NT2/D1 (cell line): ENCODE measurements around the gene OR51B2.

ENCODE experiments used
- DNase-seq: peaks from one replicate; pipeline ENCODE4 v3.0.0-alpha.2; 2011; ENCODE audit warnings: low read depth, low spot score
- H3K27me3 ChIP-seq: 2 replicates; pipeline ENCODE4 v1.6.0; 2011; ENCODE audit warnings: mild to moderate bottlenecking; ENCODE audit not compliant: insufficient read length, insufficient read depth
- H3K36me3 ChIP-seq: 2 replicates; pipeline ENCODE4 v1.6.1; 2011; ENCODE audit warnings: mild to moderate bottlenecking, low read length, mixed read lengths; ENCODE audit not compliant: insufficient read depth, insufficient read length
- H3K4me1 ChIP-seq: 2 replicates; pipeline ENCODE4 v1.5.1; 2011; ENCODE audit not compliant: insufficient read depth, insufficient read length
- H3K4me3 ChIP-seq: 2 replicates; pipeline ENCODE4 v1.5.1; 2011; ENCODE audit warnings: low read depth; ENCODE audit not compliant: insufficient read length
- H3K9ac ChIP-seq: 2 replicates; pipeline ENCODE4 v1.6.0; 2011; ENCODE audit warnings: low read depth; ENCODE audit not compliant: insufficient read length
- H3K9me3 ChIP-seq: 2 replicates; pipeline ENCODE4 v1.5.1; 2011; ENCODE audit warnings: mild to moderate bottlenecking, low read length; ENCODE audit not compliant: insufficient read depth
- SUZ12 ChIP-seq: IDR thresholded peaks from 2 replicates; pipeline ENCODE4 v1.6.1; 2011; ENCODE audit not compliant: insufficient read length, insufficient read depth; ENCODE audit errors: extremely low read depth
- YY1 ChIP-seq: IDR thresholded peaks from 2 replicates; pipeline ENCODE4 v1.6.1; 2011; ENCODE audit not compliant: insufficient read length, insufficient read depth
- ZNF274 ChIP-seq: IDR thresholded peaks from 2 replicates; pipeline ENCODE4 v1.6.1; 2011; ENCODE audit warnings: mild to moderate bottlenecking, low read depth, low read length

OR51B2 gene

DNA sequence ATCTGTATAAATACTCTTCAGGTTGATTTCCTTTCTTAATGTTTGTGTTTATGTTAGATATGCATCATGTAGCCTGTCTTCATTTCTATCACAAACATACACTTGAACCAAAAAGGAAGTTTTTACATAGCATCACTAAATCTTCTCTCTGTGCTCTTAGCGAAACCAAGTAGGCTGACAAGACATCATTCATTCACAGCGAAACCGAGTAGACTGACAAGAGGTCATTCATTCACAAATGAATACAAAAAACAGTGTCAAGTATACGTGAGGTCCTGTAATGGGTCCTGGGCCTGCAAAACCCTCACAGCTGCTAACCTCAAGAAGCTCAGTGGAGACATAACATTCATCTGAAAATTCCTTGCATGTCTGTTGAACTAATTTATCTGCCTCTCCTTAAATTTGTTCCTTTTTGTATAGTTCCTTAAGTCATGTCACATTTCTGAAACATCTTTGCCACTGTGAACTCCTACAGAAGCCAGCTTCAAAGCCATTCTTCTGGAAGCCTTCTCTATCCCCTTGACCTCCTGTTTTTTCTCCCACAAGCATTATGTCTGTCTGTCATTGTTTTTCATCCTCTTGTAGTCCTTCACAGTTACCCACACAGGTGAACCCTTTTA is 44.5 kb downstream of the OR51B2 start:
- no peaks in the 10 kb centered on the region; the same call in 1 of the 2 replicates for H3K9me3 ChIP-seq
- TF ChIP-seq YY1 (no peak), SUZ12 (no peak), ZNF274 (no peak)

DNA sequence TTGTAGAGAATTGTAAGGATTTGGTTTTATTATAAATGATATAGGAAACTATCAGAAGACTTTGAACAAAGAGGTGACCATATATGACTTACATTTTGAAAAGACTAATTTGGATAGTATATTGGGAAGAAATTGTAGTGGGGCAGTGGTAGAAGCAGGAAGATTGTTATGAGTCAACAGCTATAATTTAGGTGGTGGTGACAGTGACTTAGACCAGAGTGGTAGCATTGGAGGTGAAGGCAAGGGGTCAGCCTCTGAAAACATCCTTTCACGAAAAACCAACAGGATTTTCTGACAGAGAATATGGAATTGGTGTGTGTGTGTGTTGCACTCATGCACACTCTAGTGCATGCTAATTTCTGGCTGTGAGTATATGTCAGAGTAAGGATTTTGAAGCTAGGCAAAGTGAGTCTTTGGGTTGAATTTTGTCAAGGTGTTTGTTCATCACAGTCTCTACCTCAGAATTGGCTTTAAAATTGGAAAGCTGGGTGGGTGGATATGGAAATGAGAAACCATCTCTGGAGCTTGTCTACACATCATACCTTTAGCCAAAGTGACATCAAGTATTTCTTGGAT is 46.2 kb downstream of the OR51B2 start:
- H3K4me1 ChIP-seq = peaks cover 4% of the 10 kb centered on the region
- DNase-seq = no peak
- no peak for TF ChIP-seq ZNF274
- TF ChIP-seq YY1 = no peak
- no peak for TF ChIP-seq SUZ12

More for the DNA sequence above, 44.5 kb downstream of the OR51B2 start:
- H3K4me1 ChIP-seq = peaks cover 4% of the 10 kb centered on the region
- H3K27me3 ChIP-seq = no peaks in the 10 kb centered on the region
- no peak for DNase-seq
- no peak overlapping the region for H3K9ac ChIP-seq
- no peak overlapping the region for H3K4me3 ChIP-seq
- H3K36me3 ChIP-seq = no peaks in the 10 kb centered on the region

DNA sequence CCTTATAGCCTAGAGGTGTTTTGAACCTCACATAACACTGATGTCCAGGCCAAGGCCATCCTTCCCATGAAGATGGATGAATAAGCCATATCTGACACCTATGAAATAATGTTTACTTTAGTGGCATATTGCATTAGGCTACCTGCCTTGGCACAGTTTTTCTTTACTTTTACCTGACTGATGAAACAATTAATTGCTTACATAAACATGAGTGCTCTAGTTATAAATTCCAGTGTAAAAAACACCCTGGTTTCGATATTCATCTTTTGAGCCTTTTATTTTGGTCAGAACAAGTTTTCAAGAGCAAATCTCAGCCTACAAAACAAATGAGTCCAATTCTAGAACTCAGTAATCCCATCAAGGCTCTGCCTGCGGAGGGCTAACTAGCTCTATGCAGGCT is 47.4 kb downstream of the OR51B2 start:
- H3K4me3 ChIP-seq = no peak overlapping the region
- H3K4me1 ChIP-seq = peaks cover 4% of the 10 kb centered on the region
- no peaks in the 10 kb centered on the region for H3K27me3 ChIP-seq
- TF ChIP-seq YY1 (no peak), ZNF274 (no peak), SUZ12 (no peak)
- no peak overlapping the region for H3K9ac ChIP-seq
- no peaks in the 10 kb centered on the region; the same call in 1 of the 2 replicates for H3K9me3 ChIP-seq
- H3K36me3 ChIP-seq = no peaks in the 10 kb centered on the region
- DNase-seq = no peak

More for the DNA sequence above, 46.2 kb downstream of the OR51B2 start:
- Histone ChIP-seq H3K36me3 (no peaks in the 10 kb centered on the region), H3K4me3 (no peak overlapping the region), H3K9me3 (no peaks in the 10 kb centered on the region; the same call in 1 of the 2 replicates), H3K9ac (no peak overlapping the region), H3K27me3 (no peaks in the 10 kb centered on the region)

DNA sequence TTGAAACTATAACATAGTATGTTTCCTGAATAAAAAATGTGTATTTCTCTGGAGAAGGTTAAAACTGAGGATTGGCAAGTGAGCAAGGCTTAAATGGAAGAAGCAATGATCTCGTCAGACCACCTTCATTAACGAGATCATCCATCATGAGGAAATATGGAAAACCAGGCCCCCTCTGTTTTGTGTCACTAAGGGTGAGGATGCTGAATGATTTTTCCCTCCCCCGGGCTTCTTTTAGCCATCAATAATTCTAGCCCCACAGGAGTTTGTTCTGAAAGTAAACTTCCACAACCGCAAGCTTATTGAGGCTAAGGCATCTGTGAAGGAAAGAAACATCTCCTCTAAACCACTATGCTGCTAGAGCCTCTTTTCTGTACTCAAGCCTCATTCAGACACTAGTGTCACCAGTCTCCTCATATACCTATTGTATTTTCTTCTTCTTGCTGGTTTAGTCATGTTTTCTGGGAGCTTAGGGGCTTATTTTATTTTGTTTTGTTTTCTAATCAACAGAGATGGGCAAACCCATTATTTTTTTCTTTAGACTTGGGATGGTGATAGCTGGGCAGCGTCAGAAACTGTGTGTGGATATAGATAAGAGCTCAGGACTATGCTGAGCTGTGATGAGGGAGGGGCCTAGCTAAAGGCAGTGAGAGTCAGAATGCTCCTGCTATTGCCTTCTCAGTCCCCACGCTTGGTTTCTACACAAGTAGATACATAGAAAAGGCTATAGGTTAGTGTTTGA is 48.6 kb downstream of the OR51B2 start:
- Histone ChIP-seq H3K9me3 (no peaks in the 10 kb centered on the region; the same call in 1 of the 2 replicates), H3K9ac (no peak overlapping the region), H3K27me3 (no peaks in the 10 kb centered on the region), H3K4me3 (no peak overlapping the region), H3K4me1 (peaks cover 4% of the 10 kb centered on the region), H3K36me3 (no peaks in the 10 kb centered on the region)
- DNase-seq = no peak
- TF ChIP-seq YY1 = no peak
- TF ChIP-seq SUZ12 = no peak
- TF ChIP-seq ZNF274 = no peak

DNA sequence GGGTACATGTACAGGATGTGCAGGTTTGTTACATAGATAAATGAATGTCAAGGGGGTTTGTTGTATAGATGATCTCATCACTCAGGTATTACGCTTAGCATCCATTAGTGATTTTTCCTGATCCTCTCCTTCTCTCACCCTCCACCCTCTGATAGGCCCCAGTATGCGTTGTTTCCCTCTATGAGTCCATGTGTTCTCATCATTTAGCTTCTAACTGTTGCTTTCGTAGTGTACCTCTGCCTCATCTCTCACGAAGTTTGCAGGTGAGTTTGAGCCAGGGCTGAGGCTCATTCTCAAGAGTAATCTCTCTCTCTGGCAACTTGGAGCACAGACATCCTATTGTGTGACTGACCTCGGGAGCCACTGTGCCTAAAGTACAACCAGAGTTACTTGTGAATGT is 49.7 kb downstream of the OR51B2 start:
- Histone ChIP-seq H3K4me1 (no peaks in the 10 kb centered on the region), H3K36me3 (no peaks in the 10 kb centered on the region), H3K9me3 (no peaks in the 10 kb centered on the region; the same call in 1 of the 2 replicates), H3K27me3 (no peaks in the 10 kb centered on the region), H3K4me3 (no peak overlapping the region), H3K9ac (no peak overlapping the region)
- TF ChIP-seq SUZ12 (no peak), ZNF274 (no peak), YY1 (no peak)
- no peak for DNase-seq
